GM13976 (cell line): ENCODE data around the gene EREG.

Experiments used
- DNase-seq: peaks from one replicate; pipeline ENCODE4 v3.0.0; 2012; ENCODE audit warnings: low spot score
- CTCF ChIP-seq: IDR thresholded peaks from 2 replicates; pipeline ENCODE4 v1.5.1; 2012; ENCODE audit warnings: borderline replicate concordance, mild to moderate bottlenecking; ENCODE audit not compliant: insufficient read depth; ENCODE audit errors: extremely low read depth, missing control alignments, control extremely low read depth
- in situ Hi-C: fragments of 300-500 bp; cut with MboI; formaldehyde crosslinking; loops from one replicate; pipeline ENCODE4 v1.12.0; 2022; ENCODE audit warnings: low sequenced_read_pairs, mixed read lengths, inconsistent platforms; ENCODE audit not compliant: unreplicated experiment

The EREG gene

GRCh38 chr4:74435296-74435695, 70.4 kb downstream of the EREG start:
- in situ Hi-C loops: no loop called here
- DNase-seq: no peak
- no peak for TF ChIP-seq CTCF

GRCh38 chr4:74437866-74438265, 72.9 kb downstream of the EREG start:
- in situ Hi-C loops: no loop called here
- no peak for DNase-seq
- no peak for TF ChIP-seq CTCF
